ENCODE data around the gene HLA-DQA2. TPM values are rescaled to one million over a fixed set of nuclear protein-coding genes. Genes with fewer than 3 reads are reported as not detected.
"Not testable (repeated sequence)": the region's sequence is repeated elsewhere in the genome, so short reads cannot be mapped to it uniquely, and the experiment has no call there.

HLA-DQA2 gene
- total and polyA plus RNA-seq, 4 experiments from 2014 or later: 0.77 TPM; not detected in 3

- H3K36me3 ChIP-seq (ENCODE audit: insufficient read depth, low read length): no peaks in the 10 kb centered on the region
- no peak for DNase-seq
- CTCF ChIA-PET (ENCODE audit: partially characterized antibody): no interaction called here
- H3K4me3 ChIP-seq (ENCODE audit: low read length in 2 of 2): no peak overlapping the region
- H3K36me3 Mint-ChIP-seq: no peaks in the 10 kb centered on the region
- no peak overlapping the region for H3K27ac ChIP-seq (ENCODE audit: low read depth, low read length)
- no peak overlapping the region for H3K4me3 Mint-ChIP-seq
- POLR2A ChIA-PET (ENCODE audit: partially characterized antibody): no interaction called here
- no peak overlapping the region for H3K27ac Mint-ChIP-seq
- no peaks in the 10 kb centered on the region for H3K4me1 ChIP-seq (ENCODE audit: insufficient read depth, low read length)
- no peaks in the 10 kb centered on the region for H3K27me3 Mint-ChIP-seq
- peaks cover 0 to 3% (median 0%) of the 10 kb centered on the region in 8 donors for H3K9me3 Mint-ChIP-seq
- H3K9me3 ChIP-seq (ENCODE audit: control insufficient read depth in 1 of 2, low read length in 2 of 2): no peaks in the 10 kb centered on the region
- H3K4me1 Mint-ChIP-seq: no peaks in the 10 kb centered on the region
- intact Hi-C loops (cut with micrococcal nuclease): no loop called here
- no peaks in the 10 kb centered on the region for H3K27me3 ChIP-seq (ENCODE audit: insufficient read depth, low read length)
Observed at GRCh38 chr6:32709625-32710024, 31.6 kb upstream of the HLA-DQA2 start.

- no peak overlapping the region for H3K4me3 Mint-ChIP-seq
- intact Hi-C loops (cut with micrococcal nuclease): no loop called here
Observed at GRCh38 chr6:32713241-32713640, 27.9 kb upstream of the HLA-DQA2 start.

DNA sequence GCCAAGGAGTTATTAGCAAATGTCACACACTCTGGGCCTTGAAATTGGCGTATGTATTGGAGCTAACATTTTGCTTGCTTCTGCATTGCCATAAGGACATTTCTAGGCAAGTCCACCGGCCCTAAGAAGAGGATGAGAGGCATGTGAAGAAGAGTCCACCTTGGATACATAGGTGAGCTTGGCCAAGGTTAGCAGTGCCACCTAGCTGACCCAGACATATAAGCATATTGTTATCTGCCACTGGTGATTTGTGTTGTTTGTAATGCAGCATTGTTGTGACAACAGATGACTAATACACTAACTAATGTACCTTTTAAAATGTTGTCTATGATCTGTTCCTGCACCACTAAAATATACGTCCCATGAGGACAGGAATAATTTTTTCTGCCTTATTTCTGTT, 24.8 kb upstream of the HLA-DQA2 start:
- H3K27me3 ChIP-seq (ENCODE audit: insufficient read depth, low read length): no peaks in the 10 kb centered on the region
- no peak overlapping the region for H3K27ac ChIP-seq (ENCODE audit: low read depth, low read length)
- Mint-ChIP-seq H3K4me3 (no peak overlapping the region), H3K4me1 (no peaks in the 10 kb centered on the region), H3K27me3 (peaks cover 21 to 33% of the 10 kb centered on the region in 2 donors), H3K36me3 (no peaks in the 10 kb centered on the region), H3K27ac (no peak overlapping the region), H3K9me3 (no peaks in the 10 kb centered on the region)
- POLR2A ChIA-PET (ENCODE audit: partially characterized antibody): no interaction called here
- H3K36me3 ChIP-seq (ENCODE audit: insufficient read depth, low read length): no peaks in the 10 kb centered on the region
- no peaks in the 10 kb centered on the region for H3K4me1 ChIP-seq (ENCODE audit: insufficient read depth, low read length)
- H3K9me3 ChIP-seq (ENCODE audit: control insufficient read depth in 1 of 2, low read length in 2 of 2): no peaks in the 10 kb centered on the region
- DNase-seq: no peak
- no peak overlapping the region for H3K4me3 ChIP-seq (ENCODE audit: low read length in 2 of 2)
- intact Hi-C loops (cut with micrococcal nuclease): no loop called here
- CTCF ChIA-PET (ENCODE audit: partially characterized antibody): interaction anchor here (1.0 kb wide), 1 partner anchor 16 kb away, joined by 3 read pairs; no protein-coding TSS in a partner anchor

More at GRCh38 chr6:32713241-32713640, 27.9 kb upstream of the HLA-DQA2 start:
- H3K9me3 Mint-ChIP-seq: peaks cover 0 to 2% (median 0%) of the 10 kb centered on the region in 8 donors
- POLR2A ChIA-PET (ENCODE audit: partially characterized antibody): no interaction called here
- H3K36me3 Mint-ChIP-seq: no peaks in the 10 kb centered on the region
- no peaks in the 10 kb centered on the region for H3K4me1 Mint-ChIP-seq
- no peak overlapping the region for H3K27ac Mint-ChIP-seq
- Histone ChIP-seq H3K9me3 (ENCODE audit: control insufficient read depth in 1 of 2, low read length in 2 of 2) (no peaks in the 10 kb centered on the region), H3K36me3 (ENCODE audit: insufficient read depth, low read length) (no peaks in the 10 kb centered on the region), H3K4me3 (ENCODE audit: low read length in 2 of 2) (no peak overlapping the region), H3K27ac (ENCODE audit: low read depth, low read length) (no peak overlapping the region), H3K27me3 (ENCODE audit: insufficient read depth, low read length) (no peaks in the 10 kb centered on the region), H3K4me1 (ENCODE audit: insufficient read depth, low read length) (no peaks in the 10 kb centered on the region)
- H3K27me3 Mint-ChIP-seq: peaks cover 7 to 10% of the 10 kb centered on the region in 2 donors
- no peak for DNase-seq
- CTCF ChIA-PET (ENCODE audit: partially characterized antibody): interaction anchor here (1.3 to 2.7 kb wide), 2 partner anchors 155 to 299 kb away, joined by 4 to 14 read pairs; no protein-coding TSS in a partner anchor

DNA sequence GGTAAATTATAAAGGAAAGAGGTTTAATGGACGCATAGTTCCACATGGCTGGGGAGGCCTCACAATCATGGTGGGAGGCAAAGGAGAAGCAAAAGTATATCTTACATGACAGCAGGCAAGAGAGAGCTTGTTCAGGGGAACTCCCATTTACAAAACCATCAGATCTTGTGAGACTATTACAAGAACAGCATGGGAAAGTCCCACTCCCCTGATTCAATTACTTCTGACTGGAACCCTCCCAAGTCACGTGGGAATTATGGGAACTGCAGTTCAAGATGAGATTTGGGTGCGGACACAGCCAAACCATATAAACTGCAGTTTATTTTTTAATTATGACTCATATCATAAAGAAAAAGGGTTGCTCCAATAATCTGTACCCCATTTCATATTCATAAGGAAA, 22.3 kb upstream of the HLA-DQA2 start:
- Histone ChIP-seq H3K9me3 (ENCODE audit: control insufficient read depth in 1 of 2, low read length in 2 of 2) (no peaks in the 10 kb centered on the region), H3K4me1 (ENCODE audit: insufficient read depth, low read length) (no peaks in the 10 kb centered on the region), H3K36me3 (ENCODE audit: insufficient read depth, low read length) (no peaks in the 10 kb centered on the region), H3K27ac (ENCODE audit: low read depth, low read length) (no peak overlapping the region), H3K4me3 (ENCODE audit: low read length in 2 of 2) (no peak overlapping the region), H3K27me3 (ENCODE audit: insufficient read depth, low read length) (no peaks in the 10 kb centered on the region)
- CTCF ChIA-PET (ENCODE audit: partially characterized antibody): interaction anchor here (1.0 kb wide), 1 partner anchor 306 kb away, joined by 3 read pairs; no protein-coding TSS in a partner anchor
- intact Hi-C loops (cut with micrococcal nuclease): no loop called here
- POLR2A ChIA-PET (ENCODE audit: partially characterized antibody): no interaction called here
- no peak overlapping the region for H3K4me3 Mint-ChIP-seq
- H3K4me1 Mint-ChIP-seq: no peaks in the 10 kb centered on the region
- peaks cover 31 to 40% of the 10 kb centered on the region in 2 donors for H3K27me3 Mint-ChIP-seq
- H3K36me3 Mint-ChIP-seq: no peaks in the 10 kb centered on the region
- no peak overlapping the region for H3K27ac Mint-ChIP-seq
- no peak for DNase-seq
- no peaks in the 10 kb centered on the region for H3K9me3 Mint-ChIP-seq

- CTCF ChIA-PET (ENCODE audit: partially characterized antibody): no interaction called here
- Histone ChIP-seq H3K4me3 (ENCODE audit: low read length in 2 of 2) (no peak overlapping the region), H3K27ac (ENCODE audit: low read depth, low read length) (no peak overlapping the region), H3K9me3 (ENCODE audit: control insufficient read depth in 1 of 2, low read length in 2 of 2) (no peaks in the 10 kb centered on the region), H3K27me3 (ENCODE audit: insufficient read depth, low read length) (no peaks in the 10 kb centered on the region), H3K4me1 (ENCODE audit: insufficient read depth, low read length) (no peaks in the 10 kb centered on the region), H3K36me3 (ENCODE audit: insufficient read depth, low read length) (no peaks in the 10 kb centered on the region)
- intact Hi-C loops (cut with micrococcal nuclease): no loop called here
- Mint-ChIP-seq H3K36me3 (no peaks in the 10 kb centered on the region), H3K4me1 (no peaks in the 10 kb centered on the region), H3K27ac (no peak overlapping the region), H3K27me3 (peaks cover 20 to 32% of the 10 kb centered on the region in 2 donors), H3K4me3 (no peak overlapping the region), H3K9me3 (no peaks in the 10 kb centered on the region)
- DNase-seq: no peak
- POLR2A ChIA-PET (ENCODE audit: partially characterized antibody): no interaction called here
Observed at GRCh38 chr6:32738126-32738525, 3.1 kb upstream of the HLA-DQA2 start.

DNA sequence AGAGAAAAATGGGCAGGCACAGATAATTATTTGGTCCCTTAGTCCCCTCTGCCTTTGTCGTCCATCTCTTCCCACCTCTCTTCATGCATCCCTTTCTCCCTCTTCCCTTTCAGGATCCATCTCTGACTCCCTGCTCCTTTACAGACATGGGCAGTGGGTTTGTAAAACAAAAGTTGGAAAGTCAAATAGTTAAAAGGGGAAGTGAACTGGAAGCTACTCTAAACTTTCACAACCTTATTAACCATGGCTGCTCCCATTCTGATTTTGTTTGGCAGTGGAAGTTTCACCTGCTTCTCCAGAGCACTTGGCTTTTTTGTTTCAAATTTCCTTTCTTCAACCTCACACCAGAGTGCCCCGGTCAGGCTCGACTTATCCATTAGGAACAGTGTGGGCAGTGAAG, 1.2 kb downstream of the HLA-DQA2 start:
- no peaks in the 10 kb centered on the region for H3K36me3 Mint-ChIP-seq
- Histone ChIP-seq H3K4me1 (ENCODE audit: insufficient read depth, low read length) (no peaks in the 10 kb centered on the region), H3K27ac (ENCODE audit: low read depth, low read length) (no peak overlapping the region), H3K9me3 (ENCODE audit: control insufficient read depth in 1 of 2, low read length in 2 of 2) (no peaks in the 10 kb centered on the region), H3K36me3 (ENCODE audit: insufficient read depth, low read length) (no peaks in the 10 kb centered on the region), H3K4me3 (ENCODE audit: low read length in 2 of 2) (no peak overlapping the region), H3K27me3 (ENCODE audit: insufficient read depth, low read length) (peaks cover 4% of the 10 kb centered on the region)
- no peak overlapping the region for H3K27ac Mint-ChIP-seq
- peaks cover 32% of the 10 kb centered on the region in 2 donors for H3K27me3 Mint-ChIP-seq
- no peak for DNase-seq
- POLR2A ChIA-PET (ENCODE audit: partially characterized antibody): no interaction called here
- CTCF ChIA-PET (ENCODE audit: partially characterized antibody): no interaction called here
- intact Hi-C loops (cut with micrococcal nuclease): no loop called here
- H3K4me3 Mint-ChIP-seq: no peak overlapping the region
- peaks cover 0 to 2% (median 0%) of the 10 kb centered on the region in 4 donors for H3K4me1 Mint-ChIP-seq
- no peaks in the 10 kb centered on the region for H3K9me3 Mint-ChIP-seq

DNA sequence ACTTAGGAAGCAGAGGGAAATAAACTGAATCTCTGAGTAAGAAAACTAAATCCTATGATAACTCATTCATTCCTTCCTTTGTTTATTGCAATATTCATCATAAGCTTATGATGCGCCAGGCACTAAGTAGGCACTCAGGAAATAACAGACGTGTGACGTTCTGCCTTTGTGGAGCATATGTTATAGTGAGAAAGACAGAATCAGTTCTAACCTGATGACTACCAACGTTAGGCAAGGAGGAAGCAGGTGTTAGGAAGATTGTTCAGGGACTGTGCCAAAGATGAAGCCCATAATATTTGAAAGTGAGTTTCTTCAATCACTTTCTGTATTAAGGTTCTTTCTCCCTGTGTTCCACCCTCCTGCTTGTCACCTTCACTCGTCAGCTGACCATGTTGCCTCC, 3.6 kb downstream of the HLA-DQA2 start:
- intact Hi-C loops (cut with micrococcal nuclease): no loop called here
- H3K9me3 Mint-ChIP-seq: no peaks in the 10 kb centered on the region
- no peak overlapping the region for H3K27ac Mint-ChIP-seq
- DNase-seq: no peak
- H3K36me3 ChIP-seq (ENCODE audit: insufficient read depth, low read length): no peaks in the 10 kb centered on the region
- H3K27ac ChIP-seq (ENCODE audit: low read depth, low read length): no peak overlapping the region
- no peak overlapping the region for H3K4me3 ChIP-seq (ENCODE audit: low read length in 2 of 2)
- no peaks in the 10 kb centered on the region for H3K4me1 ChIP-seq (ENCODE audit: insufficient read depth, low read length)
- H3K36me3 Mint-ChIP-seq: no peaks in the 10 kb centered on the region
- peaks cover 4% of the 10 kb centered on the region for H3K27me3 ChIP-seq (ENCODE audit: insufficient read depth, low read length)
- H3K27me3 Mint-ChIP-seq: peaks cover 22 to 30% of the 10 kb centered on the region in 2 donors
- POLR2A ChIA-PET (ENCODE audit: partially characterized antibody): no interaction called here
- peaks cover 0 to 2% (median 0%) of the 10 kb centered on the region in 4 donors for H3K4me1 Mint-ChIP-seq
- no peaks in the 10 kb centered on the region for H3K9me3 ChIP-seq (ENCODE audit: control insufficient read depth in 1 of 2, low read length in 2 of 2)
- CTCF ChIA-PET (ENCODE audit: partially characterized antibody): no interaction called here
- H3K4me3 Mint-ChIP-seq: no peak overlapping the region

DNA sequence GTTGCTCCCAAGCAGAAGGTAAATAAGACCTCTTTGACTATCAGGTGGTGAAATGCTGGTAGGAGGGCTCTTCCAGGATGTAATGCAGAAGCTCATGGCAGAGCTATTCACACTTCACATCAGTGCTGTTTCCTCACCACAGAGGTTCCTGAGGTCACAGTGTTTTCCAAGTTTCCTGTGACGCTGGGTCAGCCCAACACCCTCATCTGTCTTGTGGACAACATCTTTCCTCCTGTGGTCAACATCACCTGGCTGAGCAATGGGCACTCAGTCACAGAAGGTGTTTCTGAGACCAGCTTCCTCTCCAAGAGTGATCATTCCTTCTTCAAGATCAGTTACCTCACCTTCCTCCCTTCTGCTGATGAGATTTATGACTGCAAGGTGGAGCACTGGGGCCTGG, 4.5 kb downstream of the HLA-DQA2 start:
- H3K27ac Mint-ChIP-seq; CTCF ChIA-PET (ENCODE audit: partially characterized antibody); H3K36me3 Mint-ChIP-seq; intact Hi-C loops (cut with micrococcal nuclease); H3K27me3 ChIP-seq (ENCODE audit: insufficient read depth, low read length); H3K4me1 Mint-ChIP-seq; POLR2A ChIA-PET (ENCODE audit: partially characterized antibody); H3K9me3 ChIP-seq (ENCODE audit: control insufficient read depth in 1 of 2, low read length in 2 of 2); DNase-seq; H3K9me3 Mint-ChIP-seq; H3K27ac ChIP-seq (ENCODE audit: low read depth, low read length); H3K4me3 Mint-ChIP-seq; H3K4me1 ChIP-seq (ENCODE audit: insufficient read depth, low read length); H3K36me3 ChIP-seq (ENCODE audit: insufficient read depth, low read length); H3K4me3 ChIP-seq (ENCODE audit: low read length in 2 of 2): not testable (repeated sequence)
- peaks cover 22 to 29% of the 10 kb centered on the region in 2 donors for H3K27me3 Mint-ChIP-seq
